ENCODE data around the gene ANK3.

The ANK3 gene

DNA sequence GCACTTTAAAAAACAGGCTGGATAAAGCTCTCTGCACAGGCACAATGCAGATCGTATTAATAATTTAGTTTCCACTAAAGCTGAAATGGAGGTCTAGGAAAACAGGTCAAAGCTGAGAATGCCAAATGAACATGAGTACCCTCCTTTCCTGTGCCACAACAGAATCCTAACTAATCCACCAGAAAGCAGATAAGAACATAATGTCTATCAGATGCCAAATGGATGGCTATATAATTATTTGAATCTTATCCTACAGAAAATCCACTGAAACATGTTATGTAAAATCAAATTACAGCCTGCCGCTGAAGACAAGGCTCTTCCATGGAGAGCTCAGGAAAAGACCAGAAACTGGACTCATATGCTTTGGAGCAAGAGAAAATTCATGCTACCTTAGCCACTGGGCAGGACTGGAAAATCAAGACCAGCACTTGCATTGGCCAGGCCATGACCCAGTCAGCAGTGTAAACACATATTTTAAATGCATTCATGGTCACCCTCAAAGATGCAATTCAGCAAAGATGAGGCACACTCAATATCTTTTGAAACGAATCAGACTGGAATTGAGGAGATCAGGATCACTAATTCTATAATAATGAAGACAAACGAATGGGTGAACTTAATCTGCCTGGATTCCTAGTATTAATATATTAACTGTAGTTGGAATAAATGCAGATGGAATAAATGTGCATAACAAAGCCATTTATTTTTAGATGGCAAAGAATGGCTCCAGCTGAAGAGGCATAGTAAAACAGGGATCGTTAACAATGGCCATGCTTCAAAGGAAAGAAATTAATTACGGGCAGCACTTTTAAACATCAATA, 13.2 kb downstream of the ANK3 start:
- H3K4me3 ChIP-seq (ENCODE audit: control insufficient read depth, low read depth, low read length), result no peak overlapping the region
- TF ChIP-seq, protein P1, sequence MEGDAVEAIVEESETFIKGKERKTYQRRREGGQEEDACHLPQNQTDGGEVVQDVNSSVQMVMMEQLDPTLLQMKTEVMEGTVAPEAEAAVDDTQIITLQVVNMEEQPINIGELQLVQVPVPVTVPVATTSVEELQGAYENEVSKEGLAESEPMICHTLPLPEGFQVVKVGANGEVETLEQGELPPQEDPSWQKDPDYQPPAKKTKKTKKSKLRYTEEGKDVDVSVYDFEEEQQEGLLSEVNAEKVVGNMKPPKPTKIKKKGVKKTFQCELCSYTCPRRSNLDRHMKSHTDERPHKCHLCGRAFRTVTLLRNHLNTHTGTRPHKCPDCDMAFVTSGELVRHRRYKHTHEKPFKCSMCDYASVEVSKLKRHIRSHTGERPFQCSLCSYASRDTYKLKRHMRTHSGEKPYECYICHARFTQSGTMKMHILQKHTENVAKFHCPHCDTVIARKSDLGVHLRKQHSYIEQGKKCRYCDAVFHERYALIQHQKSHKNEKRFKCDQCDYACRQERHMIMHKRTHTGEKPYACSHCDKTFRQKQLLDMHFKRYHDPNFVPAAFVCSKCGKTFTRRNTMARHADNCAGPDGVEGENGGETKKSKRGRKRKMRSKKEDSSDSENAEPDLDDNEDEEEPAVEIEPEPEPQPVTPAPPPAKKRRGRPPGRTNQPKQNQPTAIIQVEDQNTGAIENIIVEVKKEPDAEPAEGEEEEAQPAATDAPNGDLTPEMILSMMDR (IDR thresholded peaks at IDR 0.05; ENCODE audit: control insufficient read depth, insufficient read depth, low read depth, low read length, missing control alignments), result no peak
- no peak for DNase-seq (ENCODE audit: low read depth)

DNA sequence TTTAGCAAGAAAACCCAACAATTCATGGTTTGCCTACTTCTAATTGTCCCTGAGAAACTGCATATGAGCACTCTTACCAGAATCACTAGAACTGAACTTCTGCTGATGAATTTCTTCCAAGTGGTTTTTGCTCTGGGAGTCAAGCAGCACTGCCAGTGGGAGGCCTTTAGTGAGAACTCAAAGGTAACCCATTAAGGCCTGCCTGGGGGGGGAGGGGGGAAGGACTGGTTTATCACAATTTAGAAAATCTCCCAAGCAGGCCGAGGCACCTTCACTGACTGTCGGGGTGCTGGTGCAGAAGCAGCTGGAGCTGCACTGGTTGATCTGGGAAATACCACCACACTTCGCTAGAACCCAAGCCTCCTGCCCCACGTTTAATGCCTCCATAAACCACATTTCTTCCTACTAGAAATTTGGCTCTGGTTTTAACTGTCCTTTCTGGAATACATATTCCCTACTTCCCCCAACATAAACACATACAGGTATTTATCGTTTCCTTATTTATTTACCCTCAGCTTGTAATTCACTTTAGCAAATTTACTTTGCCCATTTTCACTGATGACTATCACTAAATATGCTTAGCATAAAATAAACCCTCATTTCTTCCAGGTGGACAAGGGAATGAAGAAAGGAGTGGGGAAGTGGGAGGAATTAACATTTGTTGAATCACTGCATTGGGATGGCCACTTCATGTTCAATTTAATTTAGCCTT, 14.2 kb downstream of the ANK3 start:
- TF ChIP-seq, protein P1 (IDR thresholded peaks at IDR 0.05; ENCODE audit: control insufficient read depth, insufficient read depth, low read depth, low read length, missing control alignments), result no peak
- H3K4me3 ChIP-seq (ENCODE audit: control insufficient read depth, low read depth, low read length), result no peak overlapping the region
- no peak for DNase-seq (ENCODE audit: low read depth)

DNA sequence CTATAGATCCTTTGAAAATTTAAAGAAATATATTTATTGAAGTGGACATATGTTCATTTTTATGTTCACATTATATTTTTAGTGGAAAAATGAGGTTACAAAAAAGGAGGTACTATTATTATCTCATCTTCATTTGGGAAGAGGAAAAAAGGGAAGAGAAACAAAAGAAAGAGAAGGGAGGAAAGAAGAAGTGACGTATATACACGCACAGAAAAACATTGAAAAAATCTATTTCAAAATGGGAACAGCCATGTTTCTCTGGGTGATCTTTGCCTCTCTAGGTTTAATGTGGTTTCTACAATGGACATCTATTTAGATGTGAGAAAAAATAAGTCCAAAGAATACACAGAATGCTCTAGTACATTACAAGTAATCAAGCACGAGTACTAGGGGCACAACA, 14.8 kb downstream of the ANK3 start:
- no peak overlapping the region for H3K4me3 ChIP-seq (ENCODE audit: control insufficient read depth, low read depth, low read length)
- TF ChIP-seq, protein P1 (IDR thresholded peaks at IDR 0.05; ENCODE audit: control insufficient read depth, insufficient read depth, low read depth, low read length, missing control alignments), result no peak
- DNase-seq (ENCODE audit: low read depth), result no peak

DNA sequence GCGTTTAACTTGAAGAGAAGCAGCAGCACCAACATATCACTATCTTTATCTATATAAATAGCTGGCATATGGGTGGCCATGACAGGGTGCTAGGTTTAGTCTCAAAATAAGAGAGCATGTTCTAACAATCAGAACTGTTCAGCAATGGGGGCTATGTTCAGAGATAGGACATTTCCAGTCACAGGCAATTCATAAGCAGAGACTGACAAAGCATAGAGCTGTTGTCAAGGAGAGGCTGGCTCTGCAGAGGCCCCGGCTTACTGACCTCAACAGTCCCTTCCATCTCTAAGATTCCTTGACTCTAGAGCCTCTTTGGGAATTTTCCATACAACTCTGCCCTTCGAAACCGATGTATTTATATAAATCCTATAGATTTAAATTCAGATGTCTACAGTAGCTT, 17.2 kb downstream of the ANK3 start:
- TF ChIP-seq, protein P1 (IDR thresholded peaks at IDR 0.05; ENCODE audit: control insufficient read depth, insufficient read depth, low read depth, low read length, missing control alignments), result no peak
- DNase-seq (ENCODE audit: low read depth), result no peak
- H3K4me3 ChIP-seq (ENCODE audit: control insufficient read depth, low read depth, low read length), result no peak overlapping the region

DNA sequence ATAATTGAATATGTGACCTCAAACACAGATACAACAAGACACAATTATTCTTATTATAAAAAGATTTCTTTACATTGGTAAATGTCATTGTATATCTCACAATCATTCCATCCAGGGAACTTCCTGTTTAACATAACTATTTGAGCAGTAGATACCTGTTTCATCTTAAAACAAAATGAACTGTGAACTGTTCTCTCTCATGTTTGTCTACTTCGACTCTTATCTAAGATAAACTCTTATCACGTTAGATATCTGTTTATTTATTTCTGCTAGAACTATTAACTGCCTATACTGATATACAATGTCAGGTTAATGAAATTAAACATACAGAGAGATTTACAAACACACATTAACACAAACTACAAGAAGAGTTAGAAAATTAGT, 20.1 kb downstream of the ANK3 start:
- no peak overlapping the region for H3K4me3 ChIP-seq (ENCODE audit: control insufficient read depth, low read depth, low read length)
- DNase-seq (ENCODE audit: low read depth), result no peak
- TF ChIP-seq, protein P1 (IDR thresholded peaks at IDR 0.05; ENCODE audit: control insufficient read depth, insufficient read depth, low read depth, low read length, missing control alignments), result no peak

DNA sequence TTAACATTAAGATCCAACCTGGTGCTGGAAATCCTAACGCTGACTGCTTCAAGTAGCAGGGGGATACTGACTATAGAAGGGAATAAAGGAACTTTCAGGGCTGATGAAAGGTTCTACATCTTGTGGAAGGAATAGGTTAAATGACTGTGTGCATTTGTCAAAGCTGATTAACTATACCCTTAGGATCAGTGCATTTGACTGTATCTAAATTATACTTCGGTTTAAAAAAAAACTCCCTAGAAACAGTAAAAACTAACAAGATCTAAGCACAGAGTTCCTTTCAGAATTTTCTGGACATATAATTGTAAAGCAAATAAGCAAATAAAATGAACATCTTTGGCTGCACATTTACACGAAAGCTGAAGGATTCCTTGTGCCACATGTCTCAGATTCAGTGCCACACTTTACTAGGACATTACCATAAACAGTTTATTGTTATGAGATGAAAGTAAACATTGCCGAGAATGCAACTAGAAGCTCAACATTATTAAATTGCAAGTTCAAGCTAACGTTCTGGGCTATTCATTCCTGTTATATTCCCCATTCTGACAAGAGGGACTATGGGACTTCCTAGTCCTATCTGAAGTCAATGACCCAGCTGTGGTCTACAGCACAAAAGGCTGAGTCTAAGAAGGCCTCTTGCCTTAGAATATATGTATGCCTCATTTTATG, 20.7 kb downstream of the ANK3 start:
- no peak overlapping the region for H3K4me3 ChIP-seq (ENCODE audit: control insufficient read depth, low read depth, low read length)
- TF ChIP-seq, protein P1 (IDR thresholded peaks at IDR 0.05; ENCODE audit: control insufficient read depth, insufficient read depth, low read depth, low read length, missing control alignments), result no peak
- DNase-seq (ENCODE audit: low read depth), result no peak

All from AG09309 (cell line).